ENCODE data around the gene PTPRT. TPM values are rescaled to one million over a fixed set of nuclear protein-coding genes. Genes with fewer than 3 reads are reported as not detected.

The PTPRT gene
- total RNA-seq, 6 experiments from 2014 or later: not detected

GRCh38 chr20:43009532-43009931, 180.2 kb downstream of the PTPRT start:
- Mint-ChIP-seq H3K27ac (no peak overlapping the region), H3K4me1 (ENCODE audit: low read depth) (no peaks in the 10 kb centered on the region), H3K36me3 (ENCODE audit: low read depth) (no peaks in the 10 kb centered on the region; the same call in 1 of the 2 replicates), H3K27me3 (ENCODE audit: insufficient read depth) (peaks cover 1% of the 10 kb centered on the region), H3K9me3 (peaks cover 64% of the 10 kb centered on the region), H3K4me3 (no peak overlapping the region)
- DNase-seq: no peak
- TF ChIP-seq CTCF (IDR thresholded peaks at IDR 0.05): no peak

GRCh38 chr20:43007525-43007924, 182.2 kb downstream of the PTPRT start:
- peaks cover 60% of the 10 kb centered on the region for H3K9me3 Mint-ChIP-seq
- TF ChIP-seq CTCF (IDR thresholded peaks at IDR 0.05): no peak
- no peaks in the 10 kb centered on the region; the same call in 1 of the 2 replicates for H3K36me3 Mint-ChIP-seq (ENCODE audit: low read depth)
- no peaks in the 10 kb centered on the region for H3K4me1 Mint-ChIP-seq (ENCODE audit: low read depth)
- H3K27me3 Mint-ChIP-seq (ENCODE audit: insufficient read depth): peaks cover 1% of the 10 kb centered on the region
- no peak for DNase-seq
- H3K4me3 Mint-ChIP-seq: no peak overlapping the region
- H3K27ac Mint-ChIP-seq: no peak overlapping the region

GRCh38 chr20:43006651-43007375, 182.9 kb downstream of the PTPRT start:
- Mint-ChIP-seq H3K27ac (no peak overlapping the region), H3K36me3 (ENCODE audit: low read depth) (no peaks in the 10 kb centered on the region; the same call in 1 of the 2 replicates), H3K4me3 (no peak overlapping the region), H3K27me3 (ENCODE audit: insufficient read depth) (peaks cover 1% of the 10 kb centered on the region), H3K4me1 (ENCODE audit: low read depth) (no peaks in the 10 kb centered on the region), H3K9me3 (peaks cover 55% of the 10 kb centered on the region)
- DNase-seq: no peak
- no peak for TF ChIP-seq CTCF (IDR thresholded peaks at IDR 0.05)

- Mint-ChIP-seq H3K4me1 (ENCODE audit: low read depth) (no peaks in the 10 kb centered on the region), H3K36me3 (ENCODE audit: low read depth) (no peaks in the 10 kb centered on the region), H3K9me3 (peaks cover 39% of the 10 kb centered on the region), H3K4me3 (no peak overlapping the region), H3K27ac (no peak overlapping the region), H3K27me3 (ENCODE audit: insufficient read depth) (peaks cover 1% of the 10 kb centered on the region)
- no peak for TF ChIP-seq CTCF (IDR thresholded peaks at IDR 0.05)
- no peak for DNase-seq
These were observed 186.3 kb downstream of the PTPRT start for GRCh38 chr20:43003318-43003944.

- Mint-ChIP-seq H3K9me3 (peaks cover 37% of the 10 kb centered on the region), H3K4me1 (ENCODE audit: low read depth) (no peaks in the 10 kb centered on the region), H3K27ac (no peak overlapping the region), H3K27me3 (ENCODE audit: insufficient read depth) (no peaks in the 10 kb centered on the region), H3K4me3 (no peak overlapping the region), H3K36me3 (ENCODE audit: low read depth) (no peaks in the 10 kb centered on the region)
- no peak for TF ChIP-seq CTCF (IDR thresholded peaks at IDR 0.05)
- DNase-seq: no peak
These were observed 193.6 kb downstream of the PTPRT start for GRCh38 chr20:42996141-42996540.
